ENCODE measurements around the gene U2SURP.

- no peak for TF ChIP-seq CTCF (IDR thresholded peaks at IDR 0.05)
- no peak for TF ChIP-seq POLR2A (IDR thresholded peaks at IDR 0.05)
These were observed 100.5 kb downstream of the U2SURP start for GRCh38 chr3:143101792-143102381.

Measured in body of pancreas (tissue), 4 donors.